Activated CD8-positive, alpha-beta T cell treated with anti-CD3 and anti-CD28 coated beads, Interleukin-2, amount 10 ng/mL, durations not matched to agents 7 days and 5 days (primary cell): ENCODE data around the gene CEP63. TPM values are rescaled to one million over a fixed set of nuclear protein-coding genes. Genes with fewer than 3 reads are reported as not detected.
"Not testable (repeated sequence)": the region's sequence is repeated elsewhere in the genome, so short reads cannot be mapped to it uniquely, and the experiment has no call there.

Experiments
- ATAC-seq: fragments of 150-1000 bp; cut with Tn5 transposase; one replicate; pipeline ENCODE4 v1.10.0; 2021; ENCODE audit warnings: moderate library complexity
- CTCF ChIA-PET: fragments of 350-600 bp; sonication (Branson Sonifier 250); formaldehyde crosslinking; loops from one replicate; lab custom pipeline; 2021; ENCODE audit warnings: antibody characterized with exemption; lab: Charles Lee
- POLR2A ChIA-PET: fragments of 350-600 bp; sonication (Branson Sonifier 250); formaldehyde crosslinking; loops from one replicate; lab custom pipeline; 2021; ENCODE audit warnings: antibody characterized with exemption; lab: Charles Lee
- DNase-seq: peaks from one replicate; pipeline ENCODE4 v3.0.0-alpha.2; 2020
- H3K27ac Mint-ChIP-seq: one replicate; pipeline ENCODE4 v1.8.0; 2021; ENCODE audit warnings: mild to moderate bottlenecking, mixed read lengths
- H3K27me3 Mint-ChIP-seq: one replicate; pipeline ENCODE4 v1.8.0; 2021; ENCODE audit warnings: low read depth, mixed read lengths
- H3K36me3 Mint-ChIP-seq: one replicate; pipeline ENCODE4 v1.8.0; 2021; ENCODE audit warnings: low read depth, mixed read lengths
- H3K4me1 Mint-ChIP-seq: one replicate; pipeline ENCODE4 v1.8.0; 2021; ENCODE audit warnings: low read depth, mixed read lengths
- H3K4me3 Mint-ChIP-seq: one replicate; pipeline ENCODE4 v1.8.0; 2021; ENCODE audit warnings: mild to moderate bottlenecking, mixed read lengths
- H3K9me3 Mint-ChIP-seq: one replicate; pipeline ENCODE4 v1.8.0; 2022; ENCODE audit warnings: mixed read lengths; ENCODE audit not compliant: insufficient read depth
- total RNA-seq, 2 experiments: library from RNA; stranded (reverse); gene quantifications; one replicate each; pipeline ENCODE4 v1.2.3, GENCODE V29; 2021

The CEP63 gene
- total RNA-seq, 2 experiments from 2014 or later = 26.5 to 27.7 TPM

GRCh38 chr3:134579141-134579665 lies 93.3 kb downstream of the CEP63 start:
- no peak overlapping the region for H3K4me3 Mint-ChIP-seq
- peaks cover 5% of the 10 kb centered on the region for H3K27me3 Mint-ChIP-seq
- H3K36me3 Mint-ChIP-seq = no peaks in the 10 kb centered on the region
- H3K4me1 Mint-ChIP-seq = peaks cover 2% of the 10 kb centered on the region
- POLR2A ChIA-PET = no interaction called here
- no peak for DNase-seq
- no peak overlapping the region for H3K27ac Mint-ChIP-seq
- CTCF ChIA-PET = interaction anchor here (1.1 kb wide), 1 partner anchor 12 kb away, joined by 3 read pairs; no protein-coding TSS in a partner anchor
- H3K9me3 Mint-ChIP-seq = no peaks in the 10 kb centered on the region
- ATAC-seq = no peak

DNA sequence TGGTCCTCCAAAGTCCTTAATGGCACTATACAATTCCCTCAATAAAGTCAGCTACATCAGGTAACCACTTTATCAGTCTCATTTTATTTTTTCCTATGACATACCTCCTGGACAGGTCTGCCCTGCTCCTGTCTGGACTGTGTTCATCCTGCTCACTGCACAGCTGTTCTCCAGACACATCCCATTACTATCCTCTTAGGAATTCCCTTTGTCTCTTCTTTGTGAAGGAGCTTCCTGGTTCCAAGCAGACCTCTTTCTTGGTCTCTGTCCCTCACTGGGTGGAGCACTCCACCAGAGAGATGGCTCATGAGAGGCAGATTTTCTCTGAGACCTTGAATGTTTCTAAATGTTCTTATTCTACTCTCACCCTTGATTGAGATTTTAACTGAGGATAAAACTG lies 104.9 kb downstream of the CEP63 start:
- Mint-ChIP-seq H3K4me1 (no peaks in the 10 kb centered on the region), H3K9me3 (no peaks in the 10 kb centered on the region), H3K4me3 (no peak overlapping the region), H3K27ac (no peak overlapping the region), H3K36me3 (no peaks in the 10 kb centered on the region), H3K27me3 (peaks cover 7% of the 10 kb centered on the region)
- POLR2A ChIA-PET = no interaction called here
- CTCF ChIA-PET = interaction anchor here (2.3 kb wide), 1 partner anchor 10 kb away, joined by 12 read pairs; no protein-coding TSS in a partner anchor
- ATAC-seq = no peak
- no peak for DNase-seq

GRCh38 chr3:134592806-134593205 lies 106.9 kb downstream of the CEP63 start:
- ChIA-PET CTCF (interaction anchor here (2.3 kb wide), 1 partner anchor 8 kb away, joined by 12 read pairs; no protein-coding TSS in a partner anchor), POLR2A (no interaction called here)
- DNase-seq = no peak
- Mint-ChIP-seq H3K9me3 (no peaks in the 10 kb centered on the region), H3K27ac (no peak overlapping the region), H3K27me3 (peaks cover 2% of the 10 kb centered on the region), H3K36me3 (no peaks in the 10 kb centered on the region), H3K4me1 (no peaks in the 10 kb centered on the region), H3K4me3 (no peak overlapping the region)
- ATAC-seq = no peak

DNA sequence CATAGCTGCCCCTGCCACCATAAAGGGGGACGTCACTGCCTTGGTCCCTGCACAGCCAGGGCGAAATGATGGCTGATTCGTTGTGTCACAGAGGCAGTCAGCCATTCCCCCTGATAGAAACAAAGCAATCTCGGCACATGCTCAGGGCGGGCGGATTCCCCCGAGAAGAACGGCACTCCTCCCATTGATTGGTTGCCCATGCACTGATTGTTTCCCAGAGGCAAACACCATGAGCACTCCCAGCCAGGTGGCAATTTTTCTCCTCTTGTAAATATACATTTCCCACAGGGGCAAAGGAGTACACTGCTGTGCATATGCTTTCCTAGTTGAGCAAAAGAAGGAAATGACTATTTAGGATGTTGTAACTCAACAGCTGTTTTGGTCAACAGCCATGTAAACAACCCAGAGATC lies 108.5 kb downstream of the CEP63 start:
- no peak for DNase-seq
- no peaks in the 10 kb centered on the region for H3K9me3 Mint-ChIP-seq
- POLR2A ChIA-PET = no interaction called here
- H3K27ac Mint-ChIP-seq = no peak overlapping the region
- no peak overlapping the region for H3K4me3 Mint-ChIP-seq
- H3K27me3 Mint-ChIP-seq = peaks cover under 1% of the 10 kb centered on the region
- CTCF ChIA-PET = no interaction called here
- no peaks in the 10 kb centered on the region for H3K36me3 Mint-ChIP-seq
- H3K4me1 Mint-ChIP-seq = no peaks in the 10 kb centered on the region
- ATAC-seq = no peak

GRCh38 chr3:134594986-134595385 lies 109.1 kb downstream of the CEP63 start:
- H3K27ac Mint-ChIP-seq, H3K4me3 Mint-ChIP-seq, H3K9me3 Mint-ChIP-seq, POLR2A ChIA-PET, ATAC-seq, H3K36me3 Mint-ChIP-seq, CTCF ChIA-PET, H3K4me1 Mint-ChIP-seq, DNase-seq, H3K27me3 Mint-ChIP-seq: not testable (repeated sequence)

DNA sequence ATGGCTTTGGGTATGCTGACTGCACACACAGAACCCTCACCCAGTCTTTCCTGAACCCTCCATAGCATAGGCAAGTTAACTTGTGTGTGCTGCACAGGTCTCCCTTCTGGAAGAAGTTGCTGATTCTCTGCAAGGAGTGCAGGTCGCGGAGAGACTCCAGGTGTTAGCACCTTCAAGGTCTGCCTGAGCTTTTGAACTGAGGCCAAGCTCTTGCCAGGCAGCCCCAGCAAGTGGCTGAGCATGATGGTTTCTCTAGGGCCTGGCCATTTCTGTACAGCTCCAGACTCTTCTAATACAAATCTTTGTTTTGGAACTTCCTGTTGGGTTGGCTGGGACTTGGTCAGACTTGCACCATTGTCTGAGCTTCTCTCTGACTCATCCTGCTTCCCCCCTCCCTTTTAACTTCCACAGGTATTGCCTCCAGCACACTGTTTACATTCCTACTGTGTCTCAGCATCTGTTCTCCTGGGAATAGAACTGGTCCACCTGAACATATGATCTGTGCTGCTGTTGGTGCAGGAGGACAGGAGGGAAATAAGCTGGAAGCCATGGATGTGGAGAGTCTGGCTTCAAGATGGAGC lies 111.6 kb downstream of the CEP63 start:
- Mint-ChIP-seq H3K27ac (no peak overlapping the region), H3K4me1 (peaks cover 4% of the 10 kb centered on the region), H3K36me3 (no peaks in the 10 kb centered on the region), H3K9me3 (no peaks in the 10 kb centered on the region), H3K27me3 (no peaks in the 10 kb centered on the region), H3K4me3 (no peak overlapping the region)
- CTCF ChIA-PET = no interaction called here
- no peak for ATAC-seq
- no peak for DNase-seq
- POLR2A ChIA-PET = no interaction called here

DNA sequence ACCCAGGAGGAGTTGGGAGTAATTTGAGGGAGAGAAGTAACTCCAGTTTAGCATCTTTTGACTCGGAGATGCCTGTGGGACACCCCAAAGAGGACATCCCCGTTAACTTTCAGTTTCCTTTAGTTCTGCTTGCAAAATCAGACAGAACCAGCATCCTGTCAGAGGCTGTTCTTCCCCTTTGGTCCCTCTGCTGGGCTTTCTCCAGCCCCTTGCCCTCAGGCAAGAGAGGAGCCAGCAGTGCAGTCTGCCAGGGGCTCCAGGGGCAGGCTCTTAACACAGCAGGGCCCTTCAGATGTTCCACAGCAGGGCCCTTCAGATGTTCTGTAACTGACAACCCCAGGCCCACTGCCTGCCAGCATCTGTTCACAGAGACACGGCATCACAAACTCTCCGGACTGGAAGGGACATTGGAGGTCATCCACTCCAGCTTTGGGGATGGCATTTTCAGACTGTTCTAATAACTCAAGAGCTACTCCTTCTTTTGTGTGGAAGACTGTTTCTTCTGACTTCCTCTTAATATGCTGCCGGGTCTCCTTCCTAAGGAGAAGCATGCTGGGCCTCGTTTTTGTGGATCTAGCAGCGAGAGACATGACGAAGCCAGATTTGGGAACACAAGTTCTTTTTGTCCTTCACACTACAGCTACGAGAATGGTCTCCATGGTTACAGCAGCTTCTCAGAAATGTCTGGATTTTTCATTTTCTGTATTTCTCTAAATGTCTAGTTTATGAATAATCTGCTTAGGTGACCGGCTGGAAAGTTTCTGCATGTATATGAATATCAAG lies 113.1 kb downstream of the CEP63 start:
- DNase-seq = no peak
- Mint-ChIP-seq H3K27ac (no peak overlapping the region), H3K27me3 (no peaks in the 10 kb centered on the region), H3K4me3 (no peak overlapping the region), H3K36me3 (no peaks in the 10 kb centered on the region), H3K9me3 (no peaks in the 10 kb centered on the region), H3K4me1 (peaks cover 4% of the 10 kb centered on the region)
- CTCF ChIA-PET = no interaction called here
- POLR2A ChIA-PET = no interaction called here
- ATAC-seq = no peak

DNA sequence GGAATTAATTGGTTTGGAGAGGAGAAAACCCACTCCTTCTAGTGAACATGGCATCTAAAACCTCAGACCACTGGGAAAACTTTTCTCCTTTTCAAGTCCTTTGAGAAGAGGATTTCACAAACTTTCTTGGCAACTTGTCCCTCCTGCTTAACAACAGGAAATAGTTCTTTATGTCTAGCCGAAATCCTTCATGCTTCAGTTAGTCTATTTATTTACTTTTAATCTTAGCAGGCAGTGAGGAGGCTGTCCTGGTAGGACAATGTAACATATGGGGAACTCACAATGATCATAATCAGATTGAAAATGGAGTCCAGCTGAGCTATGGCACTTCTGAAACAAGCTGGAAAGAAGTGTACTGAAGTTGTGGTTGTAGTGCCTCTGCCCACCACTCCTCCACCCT lies 114.3 kb downstream of the CEP63 start:
- H3K27me3 Mint-ChIP-seq = no peaks in the 10 kb centered on the region
- ATAC-seq = no peak
- no peak overlapping the region for H3K27ac Mint-ChIP-seq
- CTCF ChIA-PET = interaction anchor here (0.6 to 2.8 kb wide), 14 partner anchors 8 to 441 kb away, joined by 3 to 26 read pairs (median 3); partner anchors contain the start of gene EPHB1
- no peaks in the 10 kb centered on the region for H3K9me3 Mint-ChIP-seq
- H3K4me1 Mint-ChIP-seq = peaks cover 4% of the 10 kb centered on the region
- no peak overlapping the region for H3K4me3 Mint-ChIP-seq
- no peak for DNase-seq
- POLR2A ChIA-PET = no interaction called here
- no peaks in the 10 kb centered on the region for H3K36me3 Mint-ChIP-seq

- Mint-ChIP-seq H3K27me3 (no peaks in the 10 kb centered on the region), H3K27ac (no peak overlapping the region), H3K9me3 (no peaks in the 10 kb centered on the region), H3K4me1 (peaks cover 4% of the 10 kb centered on the region), H3K4me3 (no peak overlapping the region), H3K36me3 (no peaks in the 10 kb centered on the region)
- ChIA-PET POLR2A (no interaction called here), CTCF (interaction anchor here (0.6 to 2.8 kb wide), 14 partner anchors 8 to 441 kb away, joined by 3 to 26 read pairs (median 4); no protein-coding TSS in a partner anchor)
- DNase-seq (peak; percentile 69), ATAC-seq (peak; percentile 89)
Observed at GRCh38 chr3:134600685-134601463, 115.0 kb downstream of the CEP63 start.

- Mint-ChIP-seq H3K4me3 (no peak overlapping the region), H3K4me1 (peaks cover 4% of the 10 kb centered on the region), H3K9me3 (no peaks in the 10 kb centered on the region), H3K27me3 (peaks cover 4% of the 10 kb centered on the region), H3K36me3 (no peaks in the 10 kb centered on the region), H3K27ac (no peak overlapping the region)
- ChIA-PET CTCF (interaction anchor here (1.3 to 2.8 kb wide), 8 partner anchors 10 to 293 kb away, joined by 3 to 26 read pairs (median 6); no protein-coding TSS in a partner anchor), POLR2A (no interaction called here)
- ATAC-seq (no peak), DNase-seq (no peak)
Observed at GRCh38 chr3:134601539-134602439, 115.9 kb downstream of the CEP63 start.

DNA sequence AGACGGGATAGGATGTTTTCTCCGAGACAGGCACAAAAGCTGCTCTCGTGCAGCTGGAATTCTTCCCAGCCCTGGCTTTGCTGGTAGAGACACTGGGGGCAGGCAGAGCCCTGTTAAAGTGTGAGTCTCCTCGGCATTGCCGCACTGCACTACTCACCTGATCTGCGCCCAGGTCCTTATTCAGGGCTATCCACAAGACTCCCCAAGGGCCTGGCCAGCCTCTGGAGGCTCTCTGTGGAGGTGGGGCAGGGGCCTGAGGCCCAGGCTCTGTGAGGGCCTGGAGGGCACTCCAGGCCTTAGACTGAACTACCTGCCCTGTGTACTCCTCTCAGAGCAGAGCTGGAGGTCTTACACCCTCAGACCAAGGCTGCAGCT lies 116.6 kb downstream of the CEP63 start:
- Mint-ChIP-seq H3K27ac (no peak overlapping the region), H3K27me3 (peaks cover 4% of the 10 kb centered on the region), H3K4me3 (no peak overlapping the region), H3K36me3 (no peaks in the 10 kb centered on the region), H3K4me1 (peaks cover 4% of the 10 kb centered on the region), H3K9me3 (no peaks in the 10 kb centered on the region)
- ChIA-PET POLR2A (no interaction called here), CTCF (interaction anchor here (2.1 to 2.8 kb wide), 2 partner anchors 38 to 153 kb away, joined by 10 to 26 read pairs; no protein-coding TSS in a partner anchor)
- DNase-seq (no peak), ATAC-seq (no peak)
